Thoracic aorta (tissue), 2 donors: Measurements from ENCODE around the gene SLIRP. TPM values are rescaled to one million over a fixed set of nuclear protein-coding genes. Genes with fewer than 3 reads are reported as not detected.

Experiments
- ATAC-seq: fragments of 150-250 bp; one replicate; pipeline ENCODE4 v1.8.0; 2017; ENCODE audit warnings: low read depth; ENCODE audit not compliant: insufficient number of reproducible peaks, low FRiP score
- DNase-seq: peaks from one replicate; pipeline ENCODE4 v3.0.0-alpha.2; 2020; ENCODE audit warnings: low spot score
- H3K27ac ChIP-seq, 2 donors: fragments of 200-600 bp; sonication (generic); 1 replicate in 1 of 2; 2 replicates in 1 of 2; pipeline ENCODE4 v1.5.1; 2016; ENCODE audit warnings: mild to moderate bottlenecking in 2 of 2, moderate library complexity in 2 of 2
- H3K27me3 ChIP-seq: fragments of 200-600 bp; sonication (generic); replicated peaks from 2 replicates; pipeline ENCODE4 v1.6.0; 2016; ENCODE audit warnings: mild to moderate bottlenecking; ENCODE audit not compliant: insufficient read depth
- H3K36me3 ChIP-seq: fragments of 200-600 bp; sonication (generic); one replicate; pipeline ENCODE4 v1.5.1; 2016
- H3K4me1 ChIP-seq, 2 donors: fragments of 200-600 bp; sonication (generic); 1 replicate in 1 of 2; 2 replicates in 1 of 2; pipeline versions ENCODE4 v1.5.1 to v1.6.0; 2016; ENCODE audit warnings: low read depth in 2 of 2, mild to moderate bottlenecking in 1 of 2; ENCODE audit not compliant: control insufficient read depth in 1 of 2
- H3K4me3 ChIP-seq: fragments of 200-600 bp; sonication (generic); 2 replicates; pipeline ENCODE4 v1.5.1; 2016; ENCODE audit warnings: mild to moderate bottlenecking
- H3K9me3 ChIP-seq: fragments of 200-600 bp; sonication (generic); 2 replicates; pipeline ENCODE4 v1.5.1; 2016
- CTCF ChIP-seq: fragments of 200-600 bp; sonication (generic); IDR thresholded peaks from one replicate; pipeline ENCODE4 v1.5.1; 2019; ENCODE audit warnings: antibody characterized with exemption
- total RNA-seq, 2 donors: library from RNA; depleted of rRNA; stranded (reverse); fragments of >200 nt; gene quantifications; one replicate each; pipeline versions ENCODE4 v1.1.0 to v1.2.3, GENCODE V29; 2016

The SLIRP gene
- total RNA-seq, 2 donors from 2014 or later, result 260 to 347 TPM

GRCh38 chr14:77707355-77707723 is 564 bp upstream of the SLIRP start:
- Histone ChIP-seq H3K27ac (peak overlapping the region; percentile 20 to 37), H3K4me1 (peaks cover 27% of the 10 kb centered on the region in 2 donors), H3K9me3 (no peaks in the 10 kb centered on the region), H3K27me3 (no peaks in the 10 kb centered on the region), H3K36me3 (peaks cover 22% of the 10 kb centered on the region), H3K4me3 (peak overlapping the region; percentile 76)
- DNase-seq (no peak), ATAC-seq (no peak)
- TF ChIP-seq CTCF, result no peak

- no peak for TF ChIP-seq CTCF
- DNase-seq (no peak), ATAC-seq (no peak)
- peaks cover 17% of the 10 kb centered on the region for H3K36me3 ChIP-seq
- H3K4me3 ChIP-seq, result peak overlapping the region; percentile 76
- no peaks in the 10 kb centered on the region for H3K27me3 ChIP-seq
- no peak overlapping the region for H3K27ac ChIP-seq
- peaks cover 27% of the 10 kb centered on the region in 2 donors for H3K4me1 ChIP-seq
- H3K9me3 ChIP-seq, result no peaks in the 10 kb centered on the region
Measured at GRCh38 chr14:77708749-77709148, 846 bp downstream of the SLIRP start.

- DNase-seq, result no peak
Measured at GRCh38 chr14:77709412-77709811, 1.5 kb downstream of the SLIRP start.

GRCh38 chr14:77710364-77710763 is 2.5 kb downstream of the SLIRP start:
- DNase-seq, result no peak
- no peak for ATAC-seq
- no peak for TF ChIP-seq CTCF

More at GRCh38 chr14:77709412-77709811, 1.5 kb downstream of the SLIRP start:
- no peak for ATAC-seq
- no peak for TF ChIP-seq CTCF
- peaks cover 16% of the 10 kb centered on the region for H3K36me3 ChIP-seq
- H3K9me3 ChIP-seq, result no peaks in the 10 kb centered on the region
- peak overlapping the region; percentile 76 for H3K4me3 ChIP-seq
- H3K27ac ChIP-seq, result no peak overlapping the region
- H3K27me3 ChIP-seq, result no peaks in the 10 kb centered on the region
- peaks cover 27% of the 10 kb centered on the region in 2 donors for H3K4me1 ChIP-seq

GRCh38 chr14:77714926-77715325 is 7.0 kb downstream of the SLIRP start:
- TF ChIP-seq CTCF, result no peak
- Histone ChIP-seq H3K9me3 (no peaks in the 10 kb centered on the region), H3K27ac (no peak overlapping the region), H3K4me3 (no peak overlapping the region), H3K36me3 (peaks cover 51% of the 10 kb centered on the region), H3K27me3 (no peaks in the 10 kb centered on the region), H3K4me1 (no peaks in the 10 kb centered on the region)
- no peak for ATAC-seq
- no peak for DNase-seq

More at GRCh38 chr14:77710364-77710763, 2.5 kb downstream of the SLIRP start:
- Histone ChIP-seq H3K36me3 (peaks cover 25% of the 10 kb centered on the region), H3K9me3 (no peaks in the 10 kb centered on the region), H3K4me3 (no peak overlapping the region), H3K27me3 (no peaks in the 10 kb centered on the region), H3K27ac (no peak overlapping the region), H3K4me1 (peaks cover 27% of the 10 kb centered on the region in 2 donors)
